Hematopoietic multipotent progenitor cell treated with erythropoietin and hydrocortisone succinate and interleukin-3 and kit ligand, for 17 days (in vitro differentiated cells): Measurements from ENCODE around the gene WFDC6.

ENCODE experiments used
- DNase-seq: peaks from one replicate; pipeline ENCODE4 v3.0.0-alpha.2; 2015; ENCODE audit warnings: low spot score

The WFDC6 gene

GRCh38 chr20:45515147-45515913 is 24.0 kb downstream of the WFDC6 start, which contains the start of gene SPINT3:
TSS of gene SPINT3 (minus strand) at chr20:45515622. CDS start at chr20:45515608, 14 bp downstream.
- no peak for DNase-seq

GRCh38 chr20:45510242-45510862 is 28.9 kb downstream of the WFDC6 start:
- no peak for DNase-seq

DNA sequence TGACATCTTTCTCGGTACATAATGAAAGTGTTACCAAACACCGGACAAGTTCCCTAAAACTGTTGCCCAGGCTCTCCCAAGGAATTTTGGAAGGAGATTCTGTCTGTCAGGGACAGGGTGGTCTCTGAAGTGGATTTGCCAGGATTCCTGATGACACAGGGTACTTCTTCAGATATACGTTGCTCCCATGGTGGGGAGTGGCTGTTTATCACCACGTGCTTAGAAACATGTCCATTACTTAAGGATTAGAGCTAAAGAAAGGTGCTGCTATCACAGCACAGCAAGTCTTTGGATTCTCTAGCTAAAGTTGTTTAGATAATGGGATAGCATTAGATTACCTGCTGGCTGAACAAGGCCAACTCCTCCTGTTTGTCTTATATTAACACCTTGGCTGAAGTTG is 30.2 kb downstream of the WFDC6 start:
- DNase-seq, result no peak

- no peak for DNase-seq
Measured at GRCh38 chr20:45508068-45508886, 31.0 kb downstream of the WFDC6 start.

- DNase-seq, result no peak
Measured at GRCh38 chr20:45507011-45507820, 32.1 kb downstream of the WFDC6 start.

- no peak for DNase-seq
Measured at GRCh38 chr20:45506398-45506797, 32.9 kb downstream of the WFDC6 start.

DNA sequence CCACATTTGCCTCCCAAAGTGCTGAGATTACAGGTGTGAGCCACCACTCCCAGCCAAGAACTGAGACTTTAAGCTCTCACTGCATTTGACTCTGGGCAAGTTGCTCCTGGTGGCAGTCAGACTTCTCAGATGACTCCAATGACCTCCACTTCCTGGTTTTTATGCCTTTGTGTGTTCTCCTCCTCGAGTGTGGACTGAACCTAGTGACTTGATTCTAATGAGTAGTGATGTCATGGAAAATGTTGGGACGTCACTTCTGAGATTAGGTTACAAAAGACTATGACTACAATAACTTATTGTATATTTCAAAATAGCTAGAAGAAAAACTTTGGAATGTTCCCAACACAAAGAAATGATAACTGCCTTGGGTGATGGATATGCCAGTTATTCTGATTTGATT is 35.9 kb downstream of the WFDC6 start:
- DNase-seq, result no peak

DNA sequence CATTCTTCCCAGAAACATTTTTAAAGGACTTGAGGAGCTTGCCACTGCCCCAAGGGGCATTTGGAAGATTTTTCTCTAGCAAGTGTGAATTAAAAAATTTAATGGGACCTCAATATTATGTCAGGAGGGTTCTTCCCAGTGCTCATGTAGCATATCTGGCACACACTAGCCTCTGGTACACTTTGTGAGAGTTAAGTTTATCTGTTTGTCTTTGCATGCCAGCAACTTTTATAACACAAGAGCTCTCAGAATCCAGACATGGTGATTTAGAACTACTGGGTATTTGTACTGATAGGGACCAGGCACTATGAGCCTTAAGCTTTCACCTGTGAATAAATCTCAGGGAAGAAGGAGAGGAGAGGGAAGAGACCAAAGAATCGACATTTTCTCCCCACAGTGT is 36.7 kb downstream of the WFDC6 start:
- DNase-seq, result no peak

DNA sequence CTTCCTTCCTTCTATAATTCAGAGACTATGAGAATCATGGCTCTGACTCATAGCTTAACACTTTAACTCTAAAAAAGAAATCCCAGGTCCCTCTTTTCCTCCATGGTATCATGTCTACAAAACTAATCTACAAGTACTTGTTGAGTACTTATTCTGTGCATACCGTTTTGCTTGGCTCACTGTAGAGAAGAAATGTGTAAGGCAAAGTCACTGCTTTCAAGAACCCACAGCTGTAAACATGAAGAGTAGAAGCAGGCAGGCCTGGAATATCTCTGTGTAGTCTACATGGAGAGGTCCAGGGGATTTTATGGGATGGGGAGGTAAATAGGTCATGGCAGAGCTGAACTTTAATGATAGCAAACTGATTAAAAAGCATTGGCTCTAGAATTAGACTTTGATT is 37.7 kb downstream of the WFDC6 start:
- DNase-seq, result no peak

GRCh38 chr20:45500022-45500421 is 39.3 kb downstream of the WFDC6 start:
- DNase-seq, result no peak

- DNase-seq, result no peak
Measured at GRCh38 chr20:45497971-45498494, 41.2 kb downstream of the WFDC6 start.

GRCh38 chr20:45496166-45496565 is 43.1 kb downstream of the WFDC6 start:
- DNase-seq, result no peak

DNA sequence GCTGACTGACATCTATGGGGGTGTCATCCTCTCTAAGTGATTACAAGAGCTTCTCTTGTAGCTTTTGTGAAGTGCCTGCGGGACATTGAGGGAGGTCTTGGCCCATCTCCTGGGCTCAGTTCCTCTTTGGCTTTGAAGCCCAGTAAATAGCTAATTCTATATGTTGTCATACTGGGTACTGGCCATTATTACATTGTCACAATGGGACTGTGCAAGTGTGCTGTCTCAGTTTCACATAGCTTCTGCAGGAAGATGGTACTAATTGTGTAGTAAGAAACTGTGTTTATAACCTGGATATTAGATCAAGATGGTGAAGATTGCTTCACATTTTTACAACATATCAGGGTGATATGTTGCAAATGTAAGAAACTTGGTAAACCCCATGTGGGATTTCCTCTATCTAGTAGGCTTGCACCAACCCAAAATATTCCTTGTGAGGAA is 43.8 kb downstream of the WFDC6 start:
- no peak for DNase-seq

DNA sequence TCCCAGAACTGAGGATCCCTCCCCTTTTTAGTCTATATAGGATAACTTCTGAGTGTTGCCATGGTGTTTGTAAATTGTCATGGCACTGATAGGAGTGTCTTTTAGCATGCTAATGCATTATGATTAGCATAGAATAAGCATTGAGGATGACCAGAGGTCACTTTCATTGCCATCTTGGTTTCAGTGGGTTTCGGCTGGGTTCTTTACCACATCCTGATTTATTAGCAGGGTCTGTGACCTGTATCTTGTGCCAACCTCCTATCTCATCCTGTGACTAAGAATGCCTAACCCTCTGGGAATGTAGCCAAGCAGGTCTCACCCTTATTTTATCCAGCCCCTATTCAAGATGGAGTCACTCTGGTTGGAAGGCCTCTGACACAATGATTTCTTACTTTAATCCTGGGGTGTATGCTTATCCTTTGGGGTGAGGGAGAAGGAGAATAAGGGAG is 50.2 kb downstream of the WFDC6 start:
- DNase-seq, result no peak

DNA sequence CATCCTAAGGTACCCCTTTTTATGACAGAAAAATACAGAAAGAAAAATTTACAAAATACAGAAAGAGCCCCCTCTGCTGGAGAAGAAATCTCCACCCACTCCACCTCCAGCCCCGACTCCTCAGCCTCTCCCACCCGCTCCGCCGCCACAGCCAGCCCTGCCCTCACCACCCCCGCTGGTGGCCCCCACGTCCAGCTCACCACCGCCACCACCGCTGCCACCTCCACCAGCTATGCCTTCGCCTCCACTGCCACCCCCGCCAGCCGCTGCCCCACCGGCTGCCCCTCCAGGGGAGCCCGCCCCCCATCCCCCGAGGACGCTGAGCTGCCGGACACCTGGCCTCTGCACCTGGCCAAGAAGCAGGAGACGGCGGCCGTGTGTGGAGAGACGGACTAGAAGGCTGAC is 52.0 kb downstream of the WFDC6 start:
- no peak for DNase-seq

- no peak for DNase-seq
Measured at GRCh38 chr20:45485388-45485787, 53.9 kb downstream of the WFDC6 start.

DNA sequence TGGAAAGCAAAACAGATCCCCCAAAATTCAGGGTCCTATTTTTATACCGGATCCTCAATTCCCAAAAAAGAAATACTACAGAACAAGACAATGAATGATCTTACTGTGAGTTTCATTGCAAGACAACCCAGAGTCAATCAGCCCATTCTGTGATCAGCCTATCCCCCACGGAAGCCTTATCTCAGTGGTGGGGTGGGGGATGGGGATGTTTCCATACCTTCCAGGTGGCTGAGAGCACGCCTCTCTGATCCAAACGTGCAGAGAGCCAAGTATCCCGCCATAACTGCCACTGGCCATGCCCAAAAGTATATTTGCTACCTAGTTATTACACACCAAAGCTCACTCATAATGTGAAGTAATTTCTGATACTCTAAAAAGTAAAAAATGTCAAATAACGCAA is 54.6 kb downstream of the WFDC6 start:
- DNase-seq, result no peak
